ENCODE results near the gene SMPD4.
"Not testable (repeated sequence)": the region's sequence is repeated elsewhere in the genome, so short reads cannot be mapped to it uniquely, and the experiment has no call there.

The SMPD4 gene

GRCh38 chr2:130148515-130148914 lies 32.9 kb downstream of the SMPD4 start:
- DNase-seq; intact Hi-C loops (cut with DNase I): not testable (repeated sequence)

- intact Hi-C loops (cut with DNase I), result not testable (repeated sequence)
- DNase-seq, result peak in 40 of 42 donors; percentile 11 to 75 (median 56)
These were observed 36.4 kb downstream of the SMPD4 start, which contains the start of gene CCDC74B for GRCh38 chr2:130145006-130145414. CCDC74B (minus strand) TSS chr2:130145112; CDS start chr2:130144996, 116 bp downstream.

- DNase-seq, result peak in 6 of 42 donors; percentile 6 to 35 (median 18)
These were observed 37.9 kb downstream of the SMPD4 start for GRCh38 chr2:130143266-130144039.

GRCh38 chr2:130142396-130143265 lies 38.8 kb downstream of the SMPD4 start:
- peak in 5 of 42 donors; percentile 4 to 30 (median 9) for DNase-seq
- intact Hi-C loops (cut with DNase I), result not testable (repeated sequence)

More at GRCh38 chr2:130143266-130144039, 37.9 kb downstream of the SMPD4 start:
- intact Hi-C loops (cut with DNase I), result not testable (repeated sequence)

- peak in 4 of 42 donors; percentile 2 to 13 (median 9) for DNase-seq
- intact Hi-C loops (cut with DNase I), result not testable (repeated sequence)
These were observed 39.6 kb downstream of the SMPD4 start for GRCh38 chr2:130141645-130142370.

GRCh38 chr2:130141002-130141401 lies 40.4 kb downstream of the SMPD4 start:
- intact Hi-C loops (cut with DNase I); DNase-seq: not testable (repeated sequence)

GRCh38 chr2:130140516-130140915 lies 40.9 kb downstream of the SMPD4 start:
- intact Hi-C loops (cut with DNase I), result not testable (repeated sequence)
- DNase-seq, result peak in 1 of 42 donors; percentile 5

- peak in 1 of 42 donors; percentile 4 for DNase-seq
- intact Hi-C loops (cut with DNase I), result not testable (repeated sequence)
These were observed 41.8 kb downstream of the SMPD4 start for GRCh38 chr2:130139331-130140280.

- DNase-seq, result peak in 2 of 42 donors; percentile 4 to 11
- intact Hi-C loops (cut with DNase I), result not testable (repeated sequence)
These were observed 42.6 kb downstream of the SMPD4 start for GRCh38 chr2:130138841-130139251.

GRCh38 chr2:130138326-130138725 lies 43.1 kb downstream of the SMPD4 start:
- intact Hi-C loops (cut with DNase I), result not testable (repeated sequence)
- peak in 3 of 42 donors; percentile 1 to 11 (median 2) for DNase-seq

GRCh38 chr2:130137118-130137517 lies 44.3 kb downstream of the SMPD4 start:
- DNase-seq, result peak in 1 of 42 donors; percentile 3
- intact Hi-C loops (cut with DNase I), result not testable (repeated sequence)

- DNase-seq; intact Hi-C loops (cut with DNase I): not testable (repeated sequence)
These were observed 44.9 kb downstream of the SMPD4 start for GRCh38 chr2:130136546-130136945.

GRCh38 chr2:130135692-130136541 lies 45.5 kb downstream of the SMPD4 start:
- peak in 2 of 42 donors; percentile 3 to 25 for DNase-seq
- intact Hi-C loops (cut with DNase I), result no loop called here

- DNase-seq; intact Hi-C loops (cut with DNase I): not testable (repeated sequence)
These were observed 52.1 kb downstream of the SMPD4 start, which contains the start of gene POTEF for GRCh38 chr2:130129120-130129829. POTEF (minus strand) TSS chr2:130129222; CDS start chr2:130120515, 8,707 bp downstream.

GRCh38 chr2:130128464-130128863 lies 52.9 kb downstream of the SMPD4 start:
- intact Hi-C loops (cut with DNase I); DNase-seq: not testable (repeated sequence)

GRCh38 chr2:130127726-130128125 lies 53.7 kb downstream of the SMPD4 start:
- intact Hi-C loops (cut with DNase I), result not testable (repeated sequence)

More at GRCh38 chr2:130127726-130128125, 53.7 kb downstream of the SMPD4 start:
- not testable (repeated sequence) for DNase-seq

Measured in head of caudate nucleus (tissue), 42 donors.